Calu3 (cell line): ENCODE measurements around the gene GNGT2. TPM values are rescaled to one million over a fixed set of nuclear protein-coding genes. Genes with fewer than 3 reads are reported as not detected.

Experiments
- BruUV-seq: library from RNA; stranded (reverse); fragments of 400-500 nt; replicated peaks from 2 replicates; lab custom pipeline; 2021; lab: Mats Ljungman, UMichigan
- CTCF ChIA-PET: fragments of 300-600 bp; sonication (Branson Sonifier 250); formaldehyde crosslinking; loops from one replicate; lab custom pipeline; 2022; ENCODE audit warnings: antibody characterized with exemption; lab: Charles Lee
- DNase-seq: peaks from one replicate; pipeline ENCODE4 v3.0.0; 2022
- H3K27ac Mint-ChIP-seq: one replicate; pipeline ENCODE4 v1.8.0; 2022; ENCODE audit warnings: mixed read lengths; ENCODE audit not compliant: unreplicated experiment
- H3K27me3 Mint-ChIP-seq: one replicate; pipeline ENCODE4 v1.8.0; 2022; ENCODE audit warnings: mixed read lengths; ENCODE audit not compliant: unreplicated experiment
- H3K36me3 Mint-ChIP-seq: one replicate; pipeline ENCODE4 v1.8.0; 2022; ENCODE audit warnings: mild to moderate bottlenecking, moderate library complexity, mixed read lengths; ENCODE audit not compliant: insufficient read depth, unreplicated experiment
- H3K4me1 Mint-ChIP-seq: one replicate; pipeline ENCODE4 v1.8.0; 2022; ENCODE audit warnings: mild to moderate bottlenecking, low read depth, mixed read lengths; ENCODE audit not compliant: unreplicated experiment
- H3K4me3 Mint-ChIP-seq: one replicate; pipeline ENCODE4 v1.8.0; 2022; ENCODE audit warnings: mild to moderate bottlenecking, low read depth, moderate library complexity, mixed read lengths; ENCODE audit not compliant: unreplicated experiment
- H3K9me3 Mint-ChIP-seq: one replicate; pipeline ENCODE4 v1.8.0; 2022; ENCODE audit warnings: low read depth, mixed read lengths; ENCODE audit not compliant: unreplicated experiment
- intact Hi-C: fragments of 100-400 bp; cut with micrococcal nuclease; formaldehyde crosslinking; loops from one replicate; pipeline ENCODE4 v1.10.0; 2022; ENCODE audit not compliant: unreplicated experiment
- total RNA-seq: library from RNA; stranded (reverse); gene quantifications from 2 replicates; pipeline ENCODE4 v1.2.3, GENCODE V29; 2022
- TF ChIP-seq, protein P1 (sequence below): fragments of 200-600 bp; IDR thresholded peaks from one replicate; pipeline ENCODE4 v1.8.0; 2022; ENCODE audit warnings: antibody characterized with exemption; ENCODE audit not compliant: unreplicated experiment

Gene GNGT2
- total RNA-seq, 1 experiment from 2014 or later = not detected

DNA sequence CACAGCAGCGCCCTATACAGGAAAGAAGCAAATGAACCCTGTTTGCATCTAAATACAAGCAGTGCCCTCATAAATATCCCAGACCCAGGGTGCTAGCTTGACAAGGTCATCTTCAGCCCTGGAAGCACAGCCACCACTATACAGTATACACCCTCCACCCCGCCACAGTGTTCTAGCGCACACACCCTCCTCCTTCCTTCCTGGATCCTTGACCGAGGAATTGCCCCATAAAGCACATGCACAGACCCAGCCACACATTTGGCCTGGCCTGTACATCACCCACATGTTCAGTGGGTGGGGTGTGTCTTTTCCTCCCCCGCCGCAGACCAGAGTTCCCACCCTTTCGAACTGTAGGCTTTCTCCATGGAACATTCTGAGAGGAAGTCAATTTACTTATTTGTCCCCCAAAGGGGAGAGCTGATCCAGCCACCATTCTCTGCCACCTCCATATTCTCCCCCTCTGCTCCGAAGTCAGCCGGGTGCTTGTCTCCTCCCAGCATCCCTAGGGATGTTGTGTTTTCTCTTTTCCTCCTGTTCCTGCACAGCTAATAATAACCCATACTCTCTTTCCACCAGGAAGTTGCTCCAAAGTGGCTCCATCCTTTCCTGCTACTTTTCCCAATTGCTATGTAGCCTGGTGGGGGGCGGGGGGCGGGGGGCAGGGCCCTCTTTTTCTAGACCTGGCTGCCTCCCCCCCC lies 6.7 kb upstream of the GNGT2 start:
- TF ChIP-seq, protein P1, sequence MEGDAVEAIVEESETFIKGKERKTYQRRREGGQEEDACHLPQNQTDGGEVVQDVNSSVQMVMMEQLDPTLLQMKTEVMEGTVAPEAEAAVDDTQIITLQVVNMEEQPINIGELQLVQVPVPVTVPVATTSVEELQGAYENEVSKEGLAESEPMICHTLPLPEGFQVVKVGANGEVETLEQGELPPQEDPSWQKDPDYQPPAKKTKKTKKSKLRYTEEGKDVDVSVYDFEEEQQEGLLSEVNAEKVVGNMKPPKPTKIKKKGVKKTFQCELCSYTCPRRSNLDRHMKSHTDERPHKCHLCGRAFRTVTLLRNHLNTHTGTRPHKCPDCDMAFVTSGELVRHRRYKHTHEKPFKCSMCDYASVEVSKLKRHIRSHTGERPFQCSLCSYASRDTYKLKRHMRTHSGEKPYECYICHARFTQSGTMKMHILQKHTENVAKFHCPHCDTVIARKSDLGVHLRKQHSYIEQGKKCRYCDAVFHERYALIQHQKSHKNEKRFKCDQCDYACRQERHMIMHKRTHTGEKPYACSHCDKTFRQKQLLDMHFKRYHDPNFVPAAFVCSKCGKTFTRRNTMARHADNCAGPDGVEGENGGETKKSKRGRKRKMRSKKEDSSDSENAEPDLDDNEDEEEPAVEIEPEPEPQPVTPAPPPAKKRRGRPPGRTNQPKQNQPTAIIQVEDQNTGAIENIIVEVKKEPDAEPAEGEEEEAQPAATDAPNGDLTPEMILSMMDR = no peak
- Mint-ChIP-seq H3K27me3 (peaks cover 55% of the 10 kb centered on the region), H3K9me3 (no peaks in the 10 kb centered on the region), H3K4me3 (no peak overlapping the region), H3K36me3 (no peaks in the 10 kb centered on the region), H3K27ac (no peak overlapping the region), H3K4me1 (peaks cover 9% of the 10 kb centered on the region)
- no TSS peak for BruUV-seq
- CTCF ChIA-PET = interaction anchor here (0.6 kb wide), 1 partner anchor 9 kb away, joined by 3 read pairs; no protein-coding TSS in a partner anchor
- no peak for DNase-seq
- intact Hi-C loops = no loop called here

DNA sequence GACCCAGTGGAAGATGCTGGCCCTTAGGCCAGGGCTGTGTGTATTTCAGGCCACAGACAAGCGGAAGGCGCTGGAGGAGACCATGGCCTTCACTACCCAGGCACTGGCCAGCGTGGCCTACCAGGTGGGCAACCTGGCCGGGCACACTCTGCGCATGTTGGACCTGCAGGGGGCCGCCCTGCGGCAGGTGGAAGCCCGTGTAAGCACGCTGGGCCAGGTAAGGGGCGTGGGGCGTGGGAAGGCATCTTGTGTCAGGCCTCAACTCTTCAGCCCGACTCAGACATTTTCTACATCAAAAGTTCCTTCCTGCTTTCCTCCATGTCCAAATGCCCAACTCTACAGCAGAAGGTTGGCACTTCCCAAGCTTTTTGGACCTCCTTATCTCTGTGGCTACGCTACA lies 6.1 kb upstream of the GNGT2 start:
- Mint-ChIP-seq H3K36me3 (no peaks in the 10 kb centered on the region), H3K27me3 (peaks cover 55% of the 10 kb centered on the region), H3K4me1 (peaks cover 9% of the 10 kb centered on the region), H3K4me3 (no peak overlapping the region), H3K27ac (no peak overlapping the region), H3K9me3 (no peaks in the 10 kb centered on the region)
- CTCF ChIA-PET = no interaction called here
- no TSS peak for BruUV-seq
- intact Hi-C loops = no loop called here
- no peak for DNase-seq
- TF ChIP-seq, protein P1 = no peak

DNA sequence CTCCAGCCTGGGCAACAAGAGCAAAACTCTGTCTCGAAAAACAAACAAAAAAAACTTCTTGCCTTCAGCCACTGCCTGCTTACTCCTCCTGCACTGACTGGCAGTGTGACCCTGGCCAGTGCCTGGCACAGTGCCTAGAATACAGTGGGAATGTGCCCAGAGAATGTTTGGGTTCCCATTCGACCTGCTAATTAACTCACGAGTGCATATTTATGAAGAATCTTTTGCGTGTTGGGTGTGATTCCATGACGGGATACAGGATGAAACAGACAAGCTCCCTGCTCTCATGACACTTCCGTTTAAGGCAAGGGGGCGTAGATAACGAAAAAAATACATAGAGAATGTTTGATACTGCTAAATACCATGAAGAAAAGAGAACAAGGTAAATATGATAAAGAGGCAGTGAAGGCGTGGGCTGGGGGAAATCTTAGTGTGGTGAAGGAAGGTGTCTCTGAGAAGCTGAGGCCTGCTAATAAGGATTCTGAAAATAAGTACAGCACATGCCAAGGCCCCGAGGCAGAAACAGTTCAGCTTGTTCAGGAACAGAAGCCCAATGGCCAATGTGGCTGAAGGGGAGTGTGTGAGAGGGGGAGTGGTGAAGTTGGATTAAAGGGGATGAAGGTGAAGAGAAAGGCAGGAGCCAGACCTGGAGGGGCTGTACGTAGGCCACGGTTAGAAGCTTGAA lies 4.4 kb upstream of the GNGT2 start:
- DNase-seq = peak; percentile 49
- Mint-ChIP-seq H3K4me1 (peaks cover 9% of the 10 kb centered on the region), H3K27ac (no peak overlapping the region), H3K4me3 (no peak overlapping the region), H3K9me3 (no peaks in the 10 kb centered on the region), H3K27me3 (peaks cover 66% of the 10 kb centered on the region), H3K36me3 (no peaks in the 10 kb centered on the region)
- no TSS peak for BruUV-seq
- intact Hi-C loops = no loop called here
- CTCF ChIA-PET = interaction anchor here (1.0 to 1.3 kb wide), 2 partner anchors 113 to 152 kb away, joined by 3 read pairs; no protein-coding TSS in a partner anchor
- TF ChIP-seq, protein P1 = no peak

DNA sequence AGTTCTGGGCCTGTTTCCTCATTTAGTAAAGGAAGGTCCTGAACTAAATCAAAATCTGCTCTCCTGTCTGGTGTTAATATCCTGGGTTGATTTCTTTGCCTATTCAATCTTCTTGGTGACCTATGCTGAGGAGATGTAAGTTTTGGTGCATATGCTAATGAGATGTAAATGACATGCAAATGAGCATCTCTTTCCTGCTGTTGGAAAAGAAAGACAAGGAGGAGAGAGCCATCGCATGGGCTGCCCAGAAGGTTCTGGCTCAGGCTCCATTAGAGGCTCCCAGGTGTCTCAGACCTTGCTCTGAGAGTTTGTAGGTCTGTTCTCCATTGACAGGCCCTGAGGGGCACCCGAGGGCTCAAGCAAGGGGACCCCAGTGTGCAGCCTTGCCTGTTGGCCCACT lies 3.5 kb upstream of the GNGT2 start:
- Mint-ChIP-seq H3K27ac (no peak overlapping the region), H3K4me3 (no peak overlapping the region), H3K27me3 (peaks cover 66% of the 10 kb centered on the region), H3K4me1 (peaks cover 9% of the 10 kb centered on the region), H3K9me3 (no peaks in the 10 kb centered on the region), H3K36me3 (no peaks in the 10 kb centered on the region)
- CTCF ChIA-PET = no interaction called here
- no peak for DNase-seq
- TF ChIP-seq, protein P1 = no peak
- intact Hi-C loops = no loop called here
- BruUV-seq = no TSS peak
